ENCODE measurements around the gene P2RY11.

DNA sequence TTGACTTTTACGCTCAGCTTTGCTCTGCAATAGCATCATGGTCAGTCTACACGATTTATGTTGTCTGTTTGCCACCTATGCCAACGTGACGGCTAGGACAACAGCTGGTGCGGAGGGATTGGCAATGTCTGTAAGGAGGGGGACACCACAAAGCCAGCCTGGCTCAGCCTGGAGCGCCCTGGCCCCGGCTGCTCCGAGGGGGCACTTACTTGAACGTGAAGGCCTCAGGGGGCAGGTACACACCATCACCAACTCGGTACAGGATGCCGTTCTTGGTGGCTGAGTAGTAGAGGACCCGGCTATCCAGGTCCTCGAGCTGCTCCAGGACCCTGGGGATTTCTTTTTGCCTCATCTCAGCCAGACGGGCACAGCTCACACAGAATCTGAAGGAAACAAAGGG lies 34.6 kb downstream of the P2RY11 start:
- TF ChIP-seq, protein P1, sequence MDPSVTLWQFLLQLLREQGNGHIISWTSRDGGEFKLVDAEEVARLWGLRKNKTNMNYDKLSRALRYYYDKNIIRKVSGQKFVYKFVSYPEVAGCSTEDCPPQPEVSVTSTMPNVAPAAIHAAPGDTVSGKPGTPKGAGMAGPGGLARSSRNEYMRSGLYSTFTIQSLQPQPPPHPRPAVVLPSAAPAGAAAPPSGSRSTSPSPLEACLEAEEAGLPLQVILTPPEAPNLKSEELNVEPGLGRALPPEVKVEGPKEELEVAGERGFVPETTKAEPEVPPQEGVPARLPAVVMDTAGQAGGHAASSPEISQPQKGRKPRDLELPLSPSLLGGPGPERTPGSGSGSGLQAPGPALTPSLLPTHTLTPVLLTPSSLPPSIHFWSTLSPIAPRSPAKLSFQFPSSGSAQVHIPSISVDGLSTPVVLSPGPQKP (IDR thresholded peaks at IDR 0.05; ENCODE audit: low read depth, low read length), result no peak
- TF ChIP-seq EP300 (IDR thresholded peaks at IDR 0.05) (no peak), SMC3 (IDR thresholded peaks at IDR 0.05) (no peak), RCOR1 (IDR thresholded peaks at IDR 0.05; ENCODE audit: low read depth, low read length) (no peak), RFX5 (IDR thresholded peaks at IDR 0.05) (no peak), POLR2A (IDR thresholded peaks at IDR 0.05; ENCODE audit: low read length) (no peak)
- TF ChIP-seq, protein P2, sequence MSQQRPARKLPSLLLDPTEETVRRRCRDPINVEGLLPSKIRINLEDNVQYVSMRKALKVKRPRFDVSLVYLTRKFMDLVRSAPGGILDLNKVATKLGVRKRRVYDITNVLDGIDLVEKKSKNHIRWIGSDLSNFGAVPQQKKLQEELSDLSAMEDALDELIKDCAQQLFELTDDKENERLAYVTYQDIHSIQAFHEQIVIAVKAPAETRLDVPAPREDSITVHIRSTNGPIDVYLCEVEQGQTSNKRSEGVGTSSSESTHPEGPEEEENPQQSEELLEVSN (IDR thresholded peaks at IDR 0.05; ENCODE audit: borderline replicate concordance, low read depth), result no peak
- TF ChIP-seq, protein P3, sequence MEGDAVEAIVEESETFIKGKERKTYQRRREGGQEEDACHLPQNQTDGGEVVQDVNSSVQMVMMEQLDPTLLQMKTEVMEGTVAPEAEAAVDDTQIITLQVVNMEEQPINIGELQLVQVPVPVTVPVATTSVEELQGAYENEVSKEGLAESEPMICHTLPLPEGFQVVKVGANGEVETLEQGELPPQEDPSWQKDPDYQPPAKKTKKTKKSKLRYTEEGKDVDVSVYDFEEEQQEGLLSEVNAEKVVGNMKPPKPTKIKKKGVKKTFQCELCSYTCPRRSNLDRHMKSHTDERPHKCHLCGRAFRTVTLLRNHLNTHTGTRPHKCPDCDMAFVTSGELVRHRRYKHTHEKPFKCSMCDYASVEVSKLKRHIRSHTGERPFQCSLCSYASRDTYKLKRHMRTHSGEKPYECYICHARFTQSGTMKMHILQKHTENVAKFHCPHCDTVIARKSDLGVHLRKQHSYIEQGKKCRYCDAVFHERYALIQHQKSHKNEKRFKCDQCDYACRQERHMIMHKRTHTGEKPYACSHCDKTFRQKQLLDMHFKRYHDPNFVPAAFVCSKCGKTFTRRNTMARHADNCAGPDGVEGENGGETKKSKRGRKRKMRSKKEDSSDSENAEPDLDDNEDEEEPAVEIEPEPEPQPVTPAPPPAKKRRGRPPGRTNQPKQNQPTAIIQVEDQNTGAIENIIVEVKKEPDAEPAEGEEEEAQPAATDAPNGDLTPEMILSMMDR (IDR thresholded peaks at IDR 0.05), result no peak
- TF ChIP-seq, protein P4, sequence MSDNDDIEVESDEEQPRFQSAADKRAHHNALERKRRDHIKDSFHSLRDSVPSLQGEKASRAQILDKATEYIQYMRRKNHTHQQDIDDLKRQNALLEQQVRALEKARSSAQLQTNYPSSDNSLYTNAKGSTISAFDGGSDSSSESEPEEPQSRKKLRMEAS (IDR thresholded peaks at IDR 0.05), result no peak
